WTC11 (cell line): ENCODE data around the gene VCP. TPM values are rescaled to one million over a fixed set of nuclear protein-coding genes. Genes with fewer than 3 reads are reported as not detected.

Source experiments
- ATAC-seq: fragments of 200-7000 bp; cut with Tn5 transposase; 2 replicates; pipeline ENCODE4 v1.10.0; 2021; ENCODE audit warnings: mild to moderate bottlenecking, moderate library complexity
- CTCF ChIA-PET: fragments of 300-600 bp; sonication (Branson Sonifier 250); formaldehyde crosslinking; loops from one replicate; lab custom pipeline; 2021; ENCODE audit warnings: antibody characterized with exemption; lab: Charles Lee
- POLR2A ChIA-PET: fragments of 350-600 bp; sonication (Branson Sonifier 250); formaldehyde crosslinking; loops from one replicate; lab custom pipeline; 2021; ENCODE audit warnings: antibody characterized with exemption; lab: Charles Lee
- DNase-seq: peaks from one replicate; pipeline ENCODE4 v3.0.0; 2021; ENCODE audit warnings: low spot score
- H3K27ac Mint-ChIP-seq: 2 replicates; pipeline ENCODE4 v1.8.0; 2021; ENCODE audit warnings: mixed read lengths
- H3K27me3 Mint-ChIP-seq: 2 replicates; pipeline ENCODE4 v1.8.0; 2021; ENCODE audit warnings: low read depth, mild to moderate bottlenecking, moderate library complexity, mixed read lengths
- H3K36me3 Mint-ChIP-seq: 2 replicates; pipeline ENCODE4 v1.8.0; 2021; ENCODE audit warnings: mixed read lengths
- H3K4me1 Mint-ChIP-seq: 2 replicates; pipeline ENCODE4 v1.8.0; 2022; ENCODE audit warnings: mixed read lengths
- H3K4me3 Mint-ChIP-seq: 2 replicates; pipeline ENCODE4 v1.8.0; 2021; ENCODE audit warnings: mild to moderate bottlenecking, moderate library complexity, mixed read lengths
- H3K9me3 Mint-ChIP-seq: 2 replicates; pipeline ENCODE4 v1.8.0; 2021; ENCODE audit warnings: mixed read lengths
- ATF3 ChIP-seq: sonication (generic); formaldehyde crosslinking; conservative IDR thresholded peaks from 2 replicates; pipeline ENCODE4 v1.8.1; 2022; ENCODE audit warnings: mild to moderate bottlenecking, missing genetic modification reagents
- CDX4 ChIP-seq: fragments of 250-450 bp; sonication (Bioruptor Pico); IDR thresholded peaks from 2 replicates; pipeline ENCODE4 v1.9.0; 2021; ENCODE audit warnings: moderate library complexity, mild to moderate bottlenecking, inconsistent platforms, borderline replicate concordance
- E2F4 ChIP-seq: sonication (generic); formaldehyde crosslinking; IDR thresholded peaks from 2 replicates; pipeline ENCODE4 v1.8.1; 2022; ENCODE audit warnings: low read depth, mild to moderate bottlenecking, moderate library complexity, missing genetic modification reagents, borderline replicate concordance
- E2F5 ChIP-seq: sonication (generic); formaldehyde crosslinking; IDR thresholded peaks from 2 replicates; pipeline ENCODE4 v1.8.1; 2022; ENCODE audit warnings: mild to moderate bottlenecking, moderate library complexity, missing genetic modification reagents
- ERG ChIP-seq: fragments of 250-450 bp; sonication (Bioruptor Pico); IDR thresholded peaks from 2 replicates; pipeline ENCODE4 v1.8.0; 2021; ENCODE audit warnings: mild to moderate bottlenecking
- GRHL2 ChIP-seq: fragments of 250-450 bp; sonication (Bioruptor Pico); IDR thresholded peaks from 2 replicates; pipeline ENCODE4 v1.8.0; 2022; ENCODE audit warnings: mild to moderate bottlenecking, moderate library complexity; ENCODE audit not compliant: insufficient replicate concordance, severe bottlenecking
- GTF2I ChIP-seq: fragments of 250-450 bp; sonication (Bioruptor Pico); conservative IDR thresholded peaks from 2 replicates; pipeline ENCODE4 v1.4.0; 2021; ENCODE audit warnings: mild to moderate bottlenecking
- IRF2 ChIP-seq: sonication (generic); formaldehyde crosslinking; IDR thresholded peaks from 2 replicates; pipeline ENCODE4 v1.8.0; 2022; ENCODE audit warnings: low read depth, missing genetic modification reagents, borderline replicate concordance
- JUN ChIP-seq: sonication (generic); formaldehyde crosslinking; IDR thresholded peaks from 2 replicates; pipeline ENCODE4 v1.8.0; 2023; ENCODE audit warnings: mild to moderate bottlenecking, missing genetic modification reagents
- NR2C2 ChIP-seq: sonication (generic); formaldehyde crosslinking; IDR thresholded peaks from 2 replicates; pipeline ENCODE4 v1.8.0; 2022; ENCODE audit warnings: mild to moderate bottlenecking, missing genetic modification reagents
- PREB ChIP-seq: sonication (generic); formaldehyde crosslinking; IDR thresholded peaks from 2 replicates; pipeline ENCODE4 v1.8.1; 2022; ENCODE audit warnings: mild to moderate bottlenecking, missing genetic modification reagents, moderate library complexity, borderline replicate concordance
- RELA ChIP-seq: sonication (generic); formaldehyde crosslinking; IDR thresholded peaks from 2 replicates; pipeline ENCODE4 v1.8.1; 2022; ENCODE audit warnings: missing genetic modification reagents, mild to moderate bottlenecking, borderline replicate concordance
- TCF7 ChIP-seq: sonication (generic); formaldehyde crosslinking; IDR thresholded peaks from 2 replicates; pipeline ENCODE4 v1.8.0; 2022; ENCODE audit warnings: mild to moderate bottlenecking, low read depth, missing genetic modification reagents, moderate library complexity
- USF1 ChIP-seq: sonication (generic); formaldehyde crosslinking; IDR thresholded peaks from 2 replicates; pipeline ENCODE4 v1.8.0; 2022; ENCODE audit warnings: mild to moderate bottlenecking, missing genetic modification reagents
- ZNF396 ChIP-seq: fragments of 250-450 bp; sonication (Bioruptor Pico); IDR thresholded peaks from 2 replicates; pipeline ENCODE4 v1.8.0; 2021; ENCODE audit warnings: mild to moderate bottlenecking, moderate library complexity, borderline replicate concordance
- ZNF425 ChIP-seq: fragments of 250-450 bp; sonication (Bioruptor Pico); conservative IDR thresholded peaks from 2 replicates; pipeline ENCODE4 v1.9.0; 2021; ENCODE audit warnings: mild to moderate bottlenecking
- total RNA-seq: library from RNA; stranded (reverse); gene quantifications from 3 replicates; pipeline ENCODE4 v1.2.3, GENCODE V29; 2021

Gene VCP
- total RNA-seq, 1 experiment from 2014 or later = 386 TPM

GRCh38 chr9:35104586-35104985 is 32.2 kb upstream of the VCP start:
- TF ChIP-seq NR2C2 (CRISPR knock-in tag) = no peak
- TF ChIP-seq ZNF425 = no peak
- TF ChIP-seq ATF3 (CRISPR knock-in tag) = no peak
- TF ChIP-seq USF1 (CRISPR knock-in tag) = no peak
- no peak for TF ChIP-seq ZNF396 (CRISPR knock-in tag)
- no peak for TF ChIP-seq CDX4 (CRISPR knock-in tag)
- TF ChIP-seq IRF2 (CRISPR knock-in tag) = no peak
- TF ChIP-seq RELA (CRISPR knock-in tag) = no peak
- TF ChIP-seq E2F4 = no peak
- TF ChIP-seq ERG (CRISPR knock-in tag) = no peak
- no peak for TF ChIP-seq PREB (CRISPR knock-in tag)
- no peak for TF ChIP-seq E2F5
- no peak for TF ChIP-seq TCF7 (CRISPR knock-in tag)
- TF ChIP-seq GRHL2 (CRISPR knock-in tag) = no peak
- DNase-seq = no peak
- ATAC-seq = no peak
- H3K36me3 Mint-ChIP-seq = peaks cover 19% of the 10 kb centered on the region
- POLR2A ChIA-PET = interaction anchor here (2.7 kb wide), 1 partner anchor 33 kb away, joined by 15 read pairs; the partner anchor contains the start of gene VCP
- H3K9me3 Mint-ChIP-seq = no peaks in the 10 kb centered on the region
- no peaks in the 10 kb centered on the region for H3K27me3 Mint-ChIP-seq
- CTCF ChIA-PET = interaction anchor here (1.6 kb wide), 1 partner anchor 449 kb away, joined by 6 read pairs; no protein-coding TSS in a partner anchor
- peaks cover 16% of the 10 kb centered on the region for H3K4me1 Mint-ChIP-seq
- peak overlapping the region; percentile 99; the same call in 1 of the 2 replicates for H3K27ac Mint-ChIP-seq
- H3K4me3 Mint-ChIP-seq = peak overlapping the region; percentile 96; the same call in 1 of the 2 replicates

- CTCF ChIA-PET = interaction anchor here (0.7 to 1.8 kb wide), 14 partner anchors 8 to 554 kb away, joined by 3 to 28 read pairs (median 4); partner anchors contain the start of genes ATOSB, CCDC107, RMRP and VCP
- ATAC-seq (no peak), DNase-seq (no peak)
- POLR2A ChIA-PET = interaction anchor here (0.8 to 2.7 kb wide), 7 partner anchors 8 to 587 kb away, joined by 3 to 18 read pairs (median 14); partner anchors contain the start of genes ATOSB, FANCG, UNC13B and VCP
- peak overlapping the region; percentile 96 for H3K4me3 Mint-ChIP-seq
- no peaks in the 10 kb centered on the region for H3K9me3 Mint-ChIP-seq
- peak overlapping the region; percentile 99 for H3K27ac Mint-ChIP-seq
- peaks cover 22% of the 10 kb centered on the region for H3K36me3 Mint-ChIP-seq
- H3K4me1 Mint-ChIP-seq = peaks cover 16% of the 10 kb centered on the region
- H3K27me3 Mint-ChIP-seq = no peaks in the 10 kb centered on the region
- TF ChIP-seq JUN (CRISPR knock-in tag) (no peak), ZNF396 (CRISPR knock-in tag) (no peak), GTF2I (no peak)
- TF ChIP-seq, all 79 proteins: peak for 0
Observed at GRCh38 chr9:35103660-35104191, 31.3 kb upstream of the VCP start.
